A673 (cell line): Measurements from ENCODE around the gene MIOS. TPM values are rescaled to one million over a fixed set of nuclear protein-coding genes. Genes with fewer than 3 reads are reported as not detected.

Source experiments
- BruUV-seq: library from RNA; stranded (reverse); fragments of 400-500 nt; replicated peaks from 2 replicates; lab custom pipeline; 2021; lab: Mats Ljungman, UMichigan
- CTCF ChIA-PET: fragments of 300-600 bp; sonication (Branson Sonifier 250); formaldehyde crosslinking; loops from one replicate; lab custom pipeline; 2022; ENCODE audit warnings: antibody characterized with exemption; lab: Charles Lee
- POLR2A ChIA-PET: fragments of 300-600 bp; sonication (Branson Sonifier 250); formaldehyde crosslinking; loops from one replicate; lab custom pipeline; 2022; ENCODE audit warnings: antibody characterized with exemption; ENCODE audit not compliant: low non-redundant PET; lab: Charles Lee
- DNase-seq: peaks from one replicate; pipeline ENCODE4 v3.0.0-alpha.2; 2015; ENCODE audit warnings: low spot score
- H3K27ac ChIP-seq: fragments of 200-600 bp; sonication (generic); 2 replicates; pipeline ENCODE4 v1.5.1; 2016; ENCODE audit warnings: mixed run types, low read depth, mild to moderate bottlenecking, mixed read lengths, antibody characterized with exemption, low read length; ENCODE audit not compliant: poor library complexity, severe bottlenecking
- H3K27me3 ChIP-seq: fragments of 200-600 bp; sonication (generic); replicated peaks from 2 replicates; pipeline ENCODE4 v1.6.1; 2017; ENCODE audit warnings: mixed run types, low read depth, mild to moderate bottlenecking, mixed read lengths, antibody characterized with exemption, low read length; ENCODE audit not compliant: insufficient read depth, poor library complexity
- H3K36me3 ChIP-seq: fragments of 200-600 bp; sonication (generic); 2 replicates; pipeline ENCODE4 v1.6.1; 2016; ENCODE audit warnings: mixed run types, mild to moderate bottlenecking, mixed read lengths, antibody characterized with exemption, low read length; ENCODE audit not compliant: insufficient read depth, poor library complexity, severe bottlenecking
- H3K4me1 ChIP-seq: fragments of 200-600 bp; sonication (generic); 2 replicates; pipeline ENCODE4 v1.6.1; 2017; ENCODE audit warnings: mixed run types, mild to moderate bottlenecking, mixed read lengths, antibody characterized with exemption, low read length; ENCODE audit not compliant: insufficient read depth, poor library complexity, severe bottlenecking
- H3K4me3 ChIP-seq: fragments of 200-600 bp; sonication (generic); 2 replicates; pipeline ENCODE4 v1.5.1; 2016; ENCODE audit warnings: low read depth, mixed run types, mild to moderate bottlenecking, mixed read lengths, low read length; ENCODE audit not compliant: poor library complexity, severe bottlenecking
- H3K9me3 ChIP-seq: fragments of 200-600 bp; sonication (generic); 2 replicates; pipeline ENCODE4 v1.6.1; 2016; ENCODE audit warnings: mixed run types, low read depth, mild to moderate bottlenecking, mixed read lengths, antibody characterized with exemption, low read length; ENCODE audit not compliant: poor library complexity, severe bottlenecking
- EZH2 ChIP-seq: fragments of 200-600 bp; sonication (generic); IDR thresholded peaks from 2 replicates; pipeline ENCODE4 v1.6.1; 2017; ENCODE audit warnings: borderline replicate concordance, low read depth, mild to moderate bottlenecking, mixed read lengths, antibody characterized with exemption, low read length; ENCODE audit not compliant: poor library complexity, severe bottlenecking
- intact Hi-C: fragments of 100-400 bp; cut with micrococcal nuclease; formaldehyde crosslinking; loops from one replicate; pipeline ENCODE4 v1.10.0; 2022; ENCODE audit not compliant: unreplicated experiment
- total RNA-seq: library from RNA; stranded (reverse); gene quantifications from 2 replicates; pipeline ENCODE4 v1.2.3, GENCODE V29; 2021
- TF ChIP-seq, protein P1 (sequence below): fragments of 300-800, 200-600 bp; sonication (generic); conservative IDR thresholded peaks from 2 replicates; pipeline ENCODE4 v1.5.1; 2017; ENCODE audit warnings: low read depth, mild to moderate bottlenecking, antibody characterized with exemption, low read length, moderate library complexity, mixed read lengths

Gene MIOS
- total RNA-seq, 1 experiment from 2014 or later, result 19.2 TPM

DNA sequence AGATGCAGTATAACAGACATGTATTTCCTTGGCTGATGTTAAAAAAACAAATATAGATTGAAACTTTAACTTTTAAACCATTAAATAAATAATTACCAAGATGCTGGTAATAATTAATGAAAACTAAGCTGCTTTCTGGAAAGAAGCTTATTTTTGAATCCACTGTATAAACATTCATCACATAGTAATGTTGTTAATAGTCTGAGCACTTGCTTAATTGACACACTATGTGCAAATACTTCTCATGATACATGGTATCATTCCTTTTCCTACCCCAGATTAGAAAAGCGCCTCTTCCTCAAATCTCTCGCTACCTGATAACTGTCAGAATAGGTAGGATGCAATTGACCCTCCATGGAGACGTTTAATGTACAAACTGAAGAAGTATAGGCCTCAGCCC, 16.0 kb upstream of the MIOS start:
- no peak overlapping the region for H3K4me3 ChIP-seq
- POLR2A ChIA-PET, result no interaction called here
- H3K36me3 ChIP-seq, result no peaks in the 10 kb centered on the region
- peaks cover 19% of the 10 kb centered on the region for H3K4me1 ChIP-seq
- no peaks in the 10 kb centered on the region for H3K27me3 ChIP-seq
- intact Hi-C loops, result no loop called here
- no TSS peak for BruUV-seq
- H3K27ac ChIP-seq, result no peak overlapping the region
- DNase-seq, result no peak
- H3K9me3 ChIP-seq, result no peaks in the 10 kb centered on the region
- TF ChIP-seq EZH2, result no peak
- TF ChIP-seq, protein P1, sequence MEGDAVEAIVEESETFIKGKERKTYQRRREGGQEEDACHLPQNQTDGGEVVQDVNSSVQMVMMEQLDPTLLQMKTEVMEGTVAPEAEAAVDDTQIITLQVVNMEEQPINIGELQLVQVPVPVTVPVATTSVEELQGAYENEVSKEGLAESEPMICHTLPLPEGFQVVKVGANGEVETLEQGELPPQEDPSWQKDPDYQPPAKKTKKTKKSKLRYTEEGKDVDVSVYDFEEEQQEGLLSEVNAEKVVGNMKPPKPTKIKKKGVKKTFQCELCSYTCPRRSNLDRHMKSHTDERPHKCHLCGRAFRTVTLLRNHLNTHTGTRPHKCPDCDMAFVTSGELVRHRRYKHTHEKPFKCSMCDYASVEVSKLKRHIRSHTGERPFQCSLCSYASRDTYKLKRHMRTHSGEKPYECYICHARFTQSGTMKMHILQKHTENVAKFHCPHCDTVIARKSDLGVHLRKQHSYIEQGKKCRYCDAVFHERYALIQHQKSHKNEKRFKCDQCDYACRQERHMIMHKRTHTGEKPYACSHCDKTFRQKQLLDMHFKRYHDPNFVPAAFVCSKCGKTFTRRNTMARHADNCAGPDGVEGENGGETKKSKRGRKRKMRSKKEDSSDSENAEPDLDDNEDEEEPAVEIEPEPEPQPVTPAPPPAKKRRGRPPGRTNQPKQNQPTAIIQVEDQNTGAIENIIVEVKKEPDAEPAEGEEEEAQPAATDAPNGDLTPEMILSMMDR, result no peak
- CTCF ChIA-PET, result no interaction called here

GRCh38 chr7:7552199-7552598, 14.5 kb upstream of the MIOS start:
- POLR2A ChIA-PET, result interaction anchor here (0.6 kb wide), 1 partner anchor 369 kb away, joined by 4 read pairs; no protein-coding TSS in a partner anchor
- intact Hi-C loops, result no loop called here
- BruUV-seq, result no TSS peak
- Histone ChIP-seq H3K4me1 (peaks cover 19% of the 10 kb centered on the region), H3K4me3 (no peak overlapping the region), H3K27ac (no peak overlapping the region), H3K36me3 (no peaks in the 10 kb centered on the region), H3K9me3 (no peaks in the 10 kb centered on the region), H3K27me3 (no peaks in the 10 kb centered on the region)
- TF ChIP-seq, protein P1, result no peak
- TF ChIP-seq EZH2, result no peak
- CTCF ChIA-PET, result no interaction called here
- no peak for DNase-seq

- no TSS peak for BruUV-seq
These were observed 13.3 kb upstream of the MIOS start for GRCh38 chr7:7553386-7553785.

More at GRCh38 chr7:7553386-7553785, 13.3 kb upstream of the MIOS start:
- intact Hi-C loops, result no loop called here
- TF ChIP-seq EZH2, result no peak
- TF ChIP-seq, protein P1, result no peak
- H3K36me3 ChIP-seq, result no peaks in the 10 kb centered on the region
- H3K4me1 ChIP-seq, result peaks cover 19% of the 10 kb centered on the region
- no peaks in the 10 kb centered on the region for H3K9me3 ChIP-seq
- no peaks in the 10 kb centered on the region for H3K27me3 ChIP-seq
- H3K27ac ChIP-seq, result no peak overlapping the region
- H3K4me3 ChIP-seq, result no peak overlapping the region
- no peak for DNase-seq
- POLR2A ChIA-PET, result no interaction called here
- CTCF ChIA-PET, result no interaction called here
